Activated naive CD4-positive, alpha-beta T cell treated with anti-CD3 and anti-CD28 coated beads for 36 hours (primary cell): ENCODE data around the gene LNPEP. TPM values are rescaled to one million over a fixed set of nuclear protein-coding genes. Genes with fewer than 3 reads are reported as not detected.

Experiments used
- CTCF ChIA-PET: fragments of 350-600 bp; sonication (Branson Sonifier 250); formaldehyde crosslinking; loops from one replicate; lab custom pipeline; 2021; ENCODE audit warnings: antibody characterized with exemption; lab: Charles Lee
- DNase-seq: peaks from one replicate; pipeline ENCODE4 v3.0.0-alpha.2; 2020
- H3K27ac Mint-ChIP-seq: one replicate; pipeline ENCODE4 v1.8.0; 2021; ENCODE audit warnings: mild to moderate bottlenecking, mixed read lengths
- H3K27me3 Mint-ChIP-seq: one replicate; pipeline ENCODE4 v1.8.0; 2021; ENCODE audit warnings: low read depth, mixed read lengths
- H3K36me3 Mint-ChIP-seq: one replicate; pipeline ENCODE4 v1.8.0; 2021; ENCODE audit warnings: low read depth, mixed read lengths
- H3K4me1 Mint-ChIP-seq: one replicate; pipeline ENCODE4 v1.8.0; 2021; ENCODE audit warnings: low read depth, mixed read lengths
- H3K4me3 Mint-ChIP-seq: one replicate; pipeline ENCODE4 v1.8.0; 2021; ENCODE audit warnings: mild to moderate bottlenecking, moderate library complexity, mixed read lengths
- H3K9me3 Mint-ChIP-seq: one replicate; pipeline ENCODE4 v1.8.0; 2021; ENCODE audit warnings: mixed read lengths
- intact Hi-C: fragments of 100-400 bp; cut with micrococcal nuclease; formaldehyde crosslinking; loops from one replicate; pipeline ENCODE4 v1.15.1; 2023
- total RNA-seq, 2 experiments: library from RNA; stranded (reverse); gene quantifications; one replicate each; pipeline ENCODE4 v1.2.3, GENCODE V29; 2021

Gene LNPEP
- total RNA-seq, 2 experiments from 2014 or later: 76.1 to 77.7 TPM

GRCh38 chr5:96945144-96945897, 9.4 kb downstream of the LNPEP start:
- H3K4me1 Mint-ChIP-seq: peaks cover 64% of the 10 kb centered on the region
- no peak overlapping the region for H3K4me3 Mint-ChIP-seq
- H3K27ac Mint-ChIP-seq: no peak overlapping the region
- no peaks in the 10 kb centered on the region for H3K27me3 Mint-ChIP-seq
- CTCF ChIA-PET: interaction anchor here (1.1 to 1.5 kb wide), 2 partner anchors 76 to 216 kb away, joined by 3 read pairs; no protein-coding TSS in a partner anchor
- no peak for DNase-seq
- intact Hi-C loops: loop anchor here (1.0 kb wide), 1 partner anchor 8 kb away; no protein-coding TSS in a partner anchor
- H3K9me3 Mint-ChIP-seq: peaks cover 5% of the 10 kb centered on the region
- peaks cover 11% of the 10 kb centered on the region for H3K36me3 Mint-ChIP-seq

- Mint-ChIP-seq H3K36me3 (peaks cover 9% of the 10 kb centered on the region), H3K27me3 (no peaks in the 10 kb centered on the region), H3K4me1 (peaks cover 61% of the 10 kb centered on the region), H3K27ac (no peak overlapping the region), H3K9me3 (peaks cover 5% of the 10 kb centered on the region), H3K4me3 (no peak overlapping the region)
- intact Hi-C loops: loop anchor here (1.0 kb wide), 1 partner anchor 9 kb away; no protein-coding TSS in a partner anchor
- no peak for DNase-seq
- CTCF ChIA-PET: interaction anchor here (1.1 to 1.5 kb wide), 2 partner anchors 77 to 215 kb away, joined by 3 read pairs; no protein-coding TSS in a partner anchor
Measured at GRCh38 chr5:96946381-96946780, 10.5 kb downstream of the LNPEP start.

- H3K4me3 Mint-ChIP-seq: no peak overlapping the region
- peaks cover 5% of the 10 kb centered on the region for H3K9me3 Mint-ChIP-seq
- no peak overlapping the region for H3K27ac Mint-ChIP-seq
- H3K36me3 Mint-ChIP-seq: peaks cover 6% of the 10 kb centered on the region
- intact Hi-C loops: no loop called here
- CTCF ChIA-PET: interaction anchor here (0.9 to 1.7 kb wide), 3 partner anchors 15 to 209 kb away, joined by 3 to 7 read pairs (median 3); no protein-coding TSS in a partner anchor
- peaks cover 67% of the 10 kb centered on the region for H3K4me1 Mint-ChIP-seq
- H3K27me3 Mint-ChIP-seq: no peaks in the 10 kb centered on the region
- no peak for DNase-seq
Measured at GRCh38 chr5:96952118-96952750, 16.4 kb downstream of the LNPEP start.

- no peak overlapping the region for H3K4me3 Mint-ChIP-seq
- no peak for DNase-seq
- H3K9me3 Mint-ChIP-seq: peaks cover 5% of the 10 kb centered on the region
- peak overlapping the region; percentile 20 for H3K27ac Mint-ChIP-seq
- H3K4me1 Mint-ChIP-seq: peaks cover 74% of the 10 kb centered on the region
- peaks cover 6% of the 10 kb centered on the region for H3K36me3 Mint-ChIP-seq
- CTCF ChIA-PET: interaction anchor here (0.9 to 1.7 kb wide), 3 partner anchors 14 to 208 kb away, joined by 3 to 7 read pairs (median 3); no protein-coding TSS in a partner anchor
- intact Hi-C loops: loop anchor here (1.0 kb wide), 2 partner anchors 8 to 27 kb away; no protein-coding TSS in a partner anchor
- H3K27me3 Mint-ChIP-seq: no peaks in the 10 kb centered on the region
Measured at GRCh38 chr5:96952974-96953730, 17.3 kb downstream of the LNPEP start.

- Mint-ChIP-seq H3K4me3 (peak overlapping the region; percentile 64), H3K36me3 (peaks cover 6% of the 10 kb centered on the region), H3K4me1 (peaks cover 77% of the 10 kb centered on the region), H3K9me3 (no peaks in the 10 kb centered on the region), H3K27ac (peak overlapping the region; percentile 86), H3K27me3 (no peaks in the 10 kb centered on the region)
- CTCF ChIA-PET: interaction anchor here (0.6 to 1.5 kb wide), 7 partner anchors 9 to 95 kb away, joined by 3 to 4 read pairs (median 3); partner anchors contain the start of gene LNPEP
- DNase-seq: peak; percentile 73
- intact Hi-C loops: loop anchor here (1.0 to 5.0 kb wide), 7 partner anchors 22 to 295 kb away; partner anchors contain the start of genes CAST and ERAP1
Measured at GRCh38 chr5:96957254-96958049, 21.6 kb downstream of the LNPEP start.

- Mint-ChIP-seq H3K4me1 (peaks cover 76% of the 10 kb centered on the region), H3K27ac (no peak overlapping the region), H3K4me3 (no peak overlapping the region), H3K27me3 (no peaks in the 10 kb centered on the region), H3K9me3 (no peaks in the 10 kb centered on the region), H3K36me3 (peaks cover 6% of the 10 kb centered on the region)
- intact Hi-C loops: loop anchor here (5.0 kb wide), 2 partner anchors 152 to 297 kb away; partner anchors contain the start of genes CAST and ERAP1
- no peak for DNase-seq
- CTCF ChIA-PET: interaction anchor here (1.4 to 1.8 kb wide), 2 partner anchors 31 to 90 kb away, joined by 3 to 4 read pairs; no protein-coding TSS in a partner anchor
Measured at GRCh38 chr5:96958977-96959376, 23.1 kb downstream of the LNPEP start.

GRCh38 chr5:96961053-96961452, 25.2 kb downstream of the LNPEP start:
- CTCF ChIA-PET: interaction anchor here (0.6 to 2.2 kb wide), 2 partner anchors 12 to 60 kb away, joined by 3 to 7 read pairs; no protein-coding TSS in a partner anchor
- Mint-ChIP-seq H3K4me1 (peaks cover 78% of the 10 kb centered on the region), H3K4me3 (no peak overlapping the region), H3K27me3 (no peaks in the 10 kb centered on the region), H3K27ac (peak overlapping the region; percentile 75), H3K9me3 (no peaks in the 10 kb centered on the region), H3K36me3 (peaks cover 9% of the 10 kb centered on the region)
- no peak for DNase-seq
- intact Hi-C loops: loop anchor here (1.0 to 10.0 kb wide), 6 partner anchors 26 to 1968 kb away; partner anchors contain the start of genes CHD1 and GLRX

- Mint-ChIP-seq H3K36me3 (peaks cover 12% of the 10 kb centered on the region), H3K27ac (peak overlapping the region; percentile 95), H3K27me3 (no peaks in the 10 kb centered on the region), H3K9me3 (no peaks in the 10 kb centered on the region), H3K4me3 (peak overlapping the region; percentile 69), H3K4me1 (peaks cover 73% of the 10 kb centered on the region)
- DNase-seq: no peak
- intact Hi-C loops: loop anchor here (1.0 to 10.0 kb wide), 5 partner anchors 42 to 1138 kb away; partner anchors contain the start of gene GLRX
- CTCF ChIA-PET: interaction anchor here (0.5 to 2.2 kb wide), 5 partner anchors 11 to 210 kb away, joined by 3 to 9 read pairs (median 7); no protein-coding TSS in a partner anchor
Measured at GRCh38 chr5:96962540-96962991, 26.7 kb downstream of the LNPEP start.

GRCh38 chr5:96963267-96963666, 27.4 kb downstream of the LNPEP start:
- DNase-seq: peak; percentile 47
- Mint-ChIP-seq H3K27me3 (no peaks in the 10 kb centered on the region), H3K4me1 (peaks cover 73% of the 10 kb centered on the region), H3K9me3 (no peaks in the 10 kb centered on the region), H3K36me3 (peaks cover 12% of the 10 kb centered on the region), H3K27ac (peak overlapping the region; percentile 95), H3K4me3 (peak overlapping the region; percentile 69)
- CTCF ChIA-PET: interaction anchor here (1.0 to 2.2 kb wide), 4 partner anchors 10 to 211 kb away, joined by 3 to 9 read pairs (median 7); no protein-coding TSS in a partner anchor
- intact Hi-C loops: loop anchor here (5.0 to 10.0 kb wide), 3 partner anchors 261 to 1138 kb away; partner anchors contain the start of gene GLRX

- no peak for DNase-seq
- peaks cover 8% of the 10 kb centered on the region for H3K36me3 Mint-ChIP-seq
- no peaks in the 10 kb centered on the region for H3K9me3 Mint-ChIP-seq
- H3K4me1 Mint-ChIP-seq: peaks cover 80% of the 10 kb centered on the region
- no peak overlapping the region for H3K27ac Mint-ChIP-seq
- H3K27me3 Mint-ChIP-seq: no peaks in the 10 kb centered on the region
- CTCF ChIA-PET: interaction anchor here (1.1 to 1.8 kb wide), 2 partner anchors 9 to 98 kb away, joined by 3 to 5 read pairs; no protein-coding TSS in a partner anchor
- intact Hi-C loops: loop anchor here (10.0 kb wide), 1 partner anchor 1142 kb away; the partner anchor contains the start of gene GLRX
- H3K4me3 Mint-ChIP-seq: no peak overlapping the region
Measured at GRCh38 chr5:96966801-96967200, 30.9 kb downstream of the LNPEP start.
